ENCODE results near the gene ULK4.
"Not testable (repeated sequence)": the region's sequence is repeated elsewhere in the genome, so short reads cannot be mapped to it uniquely, and the experiment has no call there.

ULK4 gene

DNA sequence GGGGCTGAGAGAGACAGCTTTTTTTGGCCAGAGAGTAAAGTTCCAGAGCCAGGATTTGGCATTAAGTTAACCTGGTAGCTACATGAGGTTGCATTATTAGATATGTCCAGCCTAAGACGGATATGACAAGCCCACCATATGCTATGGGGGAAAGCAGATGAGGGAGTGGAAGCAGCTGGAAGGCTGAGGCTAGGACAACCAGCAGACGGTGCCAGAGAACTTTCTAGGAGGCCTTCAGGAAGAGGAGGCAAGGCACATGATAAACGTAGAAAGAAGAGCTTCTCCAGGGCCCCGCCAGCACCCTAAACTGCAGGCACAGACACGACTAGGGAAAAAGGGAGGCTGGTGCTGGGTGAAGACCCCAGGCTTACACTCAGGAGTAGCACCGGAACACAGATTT, 675.6 kb downstream of the ULK4 start:
- DNase-seq: no peak

DNA sequence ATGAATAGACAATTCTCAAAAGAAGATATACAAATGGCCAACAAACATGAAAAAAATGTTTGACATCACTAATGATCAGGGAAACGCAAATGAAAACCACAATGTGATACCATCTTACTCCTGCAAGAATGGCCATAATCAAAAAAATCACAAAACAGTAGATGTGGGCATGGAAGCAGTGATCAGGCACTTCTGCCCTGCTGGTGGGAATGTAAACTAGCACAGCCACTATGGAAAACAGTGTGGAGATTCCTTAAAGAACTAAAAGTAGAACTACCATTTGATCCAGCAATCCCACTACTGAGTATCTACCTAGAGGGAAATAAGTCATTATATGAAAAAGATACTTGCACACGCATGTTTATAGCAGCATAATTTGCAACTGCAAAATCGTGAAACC, 677.0 kb downstream of the ULK4 start:
- not testable (repeated sequence) for DNase-seq

DNA sequence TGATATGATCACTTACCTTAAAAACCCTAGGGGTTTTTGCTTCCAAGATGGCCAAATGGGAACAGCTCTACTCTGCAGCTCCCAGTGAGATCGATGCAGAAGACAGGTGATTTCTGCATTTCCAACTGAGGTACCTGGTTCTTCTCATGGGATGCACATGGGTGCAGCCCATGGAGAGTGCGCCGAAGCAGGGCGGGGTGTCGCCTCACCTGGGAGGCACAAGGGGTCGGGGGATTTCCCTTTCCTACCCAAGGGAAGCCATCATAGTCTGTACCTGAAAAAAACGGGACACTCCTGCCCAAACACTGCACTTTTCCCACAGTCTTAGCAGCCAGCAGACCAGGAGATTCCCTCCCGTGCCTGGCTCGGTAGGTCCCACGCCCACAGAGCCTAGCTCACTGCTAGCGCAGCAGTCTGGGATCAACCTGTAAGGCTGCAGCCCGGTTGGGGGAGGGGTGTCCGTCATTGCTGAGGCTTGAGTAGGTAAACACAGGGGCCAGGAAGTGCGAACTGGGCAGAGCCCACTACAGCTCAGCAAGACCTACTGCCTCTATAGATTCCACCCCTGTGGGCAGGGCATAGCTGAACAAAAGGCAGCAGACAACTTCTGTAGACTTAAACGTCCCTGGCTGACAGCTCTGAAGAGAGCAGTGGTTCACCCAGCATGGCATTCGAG, 684.0 kb downstream of the ULK4 start:
- DNase-seq: no peak

DNA sequence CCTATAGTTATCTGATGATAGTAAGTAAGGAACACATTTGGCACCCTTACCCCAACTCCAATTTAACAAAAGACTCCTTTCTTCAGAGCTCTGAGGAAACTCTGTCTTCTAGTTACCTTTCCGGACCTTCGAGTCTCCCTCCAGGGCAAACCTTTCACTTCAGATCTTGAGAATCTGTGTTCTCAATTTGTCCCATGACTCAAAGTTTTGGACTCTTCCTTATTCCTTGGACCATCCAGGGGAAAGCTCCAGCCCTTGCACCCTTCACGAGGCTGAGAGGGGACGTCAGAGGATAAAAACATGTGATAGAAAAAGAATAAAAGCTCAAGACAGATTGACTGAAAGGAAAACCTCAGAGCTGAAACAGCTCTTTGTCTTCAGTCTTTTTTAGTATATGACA, 685.7 kb downstream of the ULK4 start:
- no peak for DNase-seq

DNA sequence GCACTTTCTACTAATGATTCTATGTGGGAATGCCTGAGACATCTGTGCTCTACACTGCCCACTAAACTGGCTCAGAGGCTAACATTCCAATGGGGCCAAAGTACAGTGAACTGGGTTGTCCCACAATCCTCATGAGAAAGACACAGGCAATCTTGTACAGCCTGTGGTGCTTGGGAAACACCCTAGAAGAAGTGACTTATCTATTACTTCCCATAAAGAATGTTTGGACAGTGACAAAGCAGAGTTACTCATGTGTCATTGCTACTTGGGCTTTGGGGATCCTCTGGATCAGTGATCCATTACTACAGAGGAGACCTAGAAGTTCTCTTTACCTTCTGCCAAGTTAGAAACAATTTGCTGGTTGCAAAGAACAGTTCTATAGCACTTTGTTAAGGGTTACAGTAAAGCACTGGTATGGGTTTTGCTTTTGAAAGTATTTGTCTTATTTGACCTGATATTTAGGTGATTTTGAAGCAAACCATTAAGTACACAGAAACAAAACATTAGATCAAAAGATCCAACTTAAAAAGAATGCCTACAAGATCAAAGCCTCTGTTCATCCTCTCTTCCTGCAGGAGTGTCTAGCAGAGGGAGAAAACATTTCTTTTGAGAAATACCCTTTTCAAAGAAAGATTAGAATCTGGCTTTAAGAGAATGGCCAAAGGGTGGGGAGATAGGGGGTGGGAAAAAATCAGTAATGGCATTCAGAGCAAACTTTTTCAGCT, 686.8 kb downstream of the ULK4 start:
- DNase-seq: no peak

DNA sequence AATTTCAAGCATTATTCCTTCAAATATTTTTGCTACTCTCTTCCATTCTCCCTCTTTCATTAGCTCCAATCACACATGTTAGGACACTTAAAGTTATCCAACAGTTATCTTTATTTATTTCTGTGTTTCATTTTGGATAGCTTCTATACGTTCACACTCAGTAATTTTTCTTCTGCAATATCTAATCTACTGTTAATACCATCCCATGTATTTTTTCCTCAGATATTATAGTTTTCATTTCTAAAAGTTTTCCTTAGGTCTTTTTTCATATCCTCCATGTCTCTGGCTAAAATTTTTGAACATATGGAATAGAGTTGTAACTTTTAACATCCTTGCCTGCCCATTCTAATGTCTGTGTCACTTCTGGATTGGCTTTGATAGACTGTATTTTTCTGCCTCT, 689.2 kb downstream of the ULK4 start:
- no peak for DNase-seq

DNA sequence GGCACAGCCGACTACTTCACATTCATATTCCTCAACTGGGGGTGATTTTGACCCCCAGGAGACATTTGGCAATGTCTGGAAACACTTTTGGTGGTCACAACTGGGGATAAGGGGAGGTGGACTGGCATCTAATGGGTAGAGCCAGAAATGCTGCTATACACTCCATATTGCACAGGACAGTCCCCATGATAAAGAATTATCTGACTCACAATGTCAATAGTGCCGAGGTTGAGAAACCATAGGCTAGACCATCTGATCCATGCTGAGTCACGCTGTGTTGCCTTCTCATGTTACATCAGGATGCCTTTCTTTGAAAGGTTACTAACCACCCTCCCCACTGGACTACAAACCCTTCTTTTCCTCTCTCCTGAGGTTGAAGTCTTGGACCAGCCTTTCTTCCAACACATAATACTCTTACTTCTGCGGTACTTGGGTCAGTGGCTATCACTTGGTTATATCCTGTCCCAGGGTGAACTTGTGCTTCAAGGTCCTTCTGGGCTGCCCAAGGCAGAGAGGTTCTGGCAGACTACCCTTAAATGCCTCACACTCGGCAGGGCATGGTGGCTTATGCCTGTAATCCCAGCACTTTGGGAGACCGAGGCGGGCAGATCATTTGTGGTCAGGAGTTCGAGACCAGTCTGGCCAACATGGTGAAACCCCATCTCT, 693.8 kb downstream of the ULK4 start:
- DNase-seq: no peak

DNA sequence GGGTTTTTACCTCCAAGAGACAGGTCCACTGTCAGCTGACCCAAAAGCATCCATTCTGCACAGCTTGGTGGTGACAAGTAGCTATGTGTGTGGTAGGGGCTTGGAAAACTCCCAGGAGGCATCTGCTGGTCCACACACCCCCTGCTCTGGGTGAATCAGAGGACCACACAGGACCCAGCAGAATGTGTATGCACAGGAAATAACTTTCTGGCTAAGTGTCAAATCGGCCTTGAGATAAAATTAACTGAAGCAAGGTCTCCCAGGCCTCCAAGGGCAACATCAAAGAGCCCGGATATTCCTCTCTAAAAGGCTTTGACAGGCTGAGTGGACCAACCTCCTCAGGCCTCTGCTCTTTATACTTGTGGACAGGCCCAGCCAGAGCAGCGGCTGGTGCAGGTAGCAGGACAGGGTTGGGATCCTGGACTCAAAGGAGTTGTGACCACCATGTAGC, 696.1 kb downstream of the ULK4 start:
- DNase-seq: no peak

DNA sequence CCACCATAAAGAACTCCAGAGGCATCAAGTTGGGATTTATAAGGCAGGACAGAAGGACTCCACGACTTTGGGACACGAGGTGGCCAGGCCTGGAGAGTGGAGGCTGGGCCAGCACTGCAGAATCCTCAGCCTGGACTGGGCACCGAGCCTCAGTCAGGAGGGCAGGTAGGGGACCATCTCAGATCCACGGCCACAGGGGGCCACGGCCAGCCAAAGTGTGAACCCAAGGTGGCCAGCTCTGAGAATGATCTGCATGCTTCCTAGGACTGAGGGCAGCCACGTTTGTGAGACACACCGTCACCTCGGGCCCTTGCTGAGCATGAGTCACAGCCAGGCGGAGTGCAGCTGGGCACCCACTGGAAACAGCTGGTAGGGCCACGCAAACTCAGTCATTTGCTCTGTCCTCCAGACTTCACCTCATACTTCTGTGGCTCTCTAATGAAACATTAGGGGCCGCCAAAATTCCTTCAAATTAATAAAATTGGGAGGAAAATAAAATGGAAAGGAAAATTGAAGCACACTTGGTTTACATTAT, 696.8 kb downstream of the ULK4 start:
- no peak for DNase-seq

DNA sequence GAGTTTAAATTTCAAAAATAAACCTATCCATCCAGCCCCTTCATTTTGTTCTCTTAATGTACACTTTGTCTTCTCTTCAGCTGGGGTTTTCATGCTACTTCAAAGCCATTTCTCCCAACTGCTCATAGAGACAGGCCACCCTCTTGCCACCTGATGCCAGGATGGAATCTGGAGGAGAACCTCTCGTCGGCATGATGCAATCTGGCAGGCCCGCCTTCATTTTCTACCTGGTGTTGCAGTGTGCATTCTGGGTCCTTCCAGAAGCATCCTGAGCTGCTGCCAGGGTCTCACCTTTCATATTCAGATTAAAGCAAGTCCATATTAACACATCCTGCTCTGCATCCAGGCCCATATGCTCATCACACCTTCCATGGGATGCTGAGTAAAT, 701.8 kb downstream of the ULK4 start:
- no peak for DNase-seq

DNA sequence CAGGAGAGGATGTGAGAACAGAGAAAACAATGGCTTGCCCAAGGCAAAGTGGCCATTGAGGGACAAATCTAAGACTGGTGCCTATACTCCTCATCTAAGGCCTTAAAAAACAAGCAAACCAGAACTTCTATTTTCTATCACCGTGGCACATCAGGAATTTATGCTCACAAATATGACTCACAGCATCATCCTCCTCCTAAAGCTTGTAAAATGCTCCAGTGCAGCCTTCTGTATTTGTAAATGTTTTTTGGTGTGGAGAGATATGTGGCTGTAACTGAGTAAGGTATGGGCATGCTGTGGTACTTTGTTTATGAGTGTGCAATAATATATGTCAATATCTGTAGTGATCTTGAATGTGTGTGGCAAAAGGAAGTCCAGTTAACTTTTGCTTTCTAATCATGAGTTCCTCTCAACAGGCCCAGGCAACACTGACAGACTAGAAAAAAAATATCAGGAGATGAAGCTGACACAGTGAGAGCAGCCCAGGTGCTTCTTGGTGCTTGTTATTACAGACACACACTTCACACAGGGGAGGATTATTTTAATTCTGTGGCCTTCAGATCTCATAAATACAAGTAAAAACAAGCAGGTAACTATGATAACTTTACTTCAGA, 702.3 kb downstream of the ULK4 start:
- no peak for DNase-seq

DNA sequence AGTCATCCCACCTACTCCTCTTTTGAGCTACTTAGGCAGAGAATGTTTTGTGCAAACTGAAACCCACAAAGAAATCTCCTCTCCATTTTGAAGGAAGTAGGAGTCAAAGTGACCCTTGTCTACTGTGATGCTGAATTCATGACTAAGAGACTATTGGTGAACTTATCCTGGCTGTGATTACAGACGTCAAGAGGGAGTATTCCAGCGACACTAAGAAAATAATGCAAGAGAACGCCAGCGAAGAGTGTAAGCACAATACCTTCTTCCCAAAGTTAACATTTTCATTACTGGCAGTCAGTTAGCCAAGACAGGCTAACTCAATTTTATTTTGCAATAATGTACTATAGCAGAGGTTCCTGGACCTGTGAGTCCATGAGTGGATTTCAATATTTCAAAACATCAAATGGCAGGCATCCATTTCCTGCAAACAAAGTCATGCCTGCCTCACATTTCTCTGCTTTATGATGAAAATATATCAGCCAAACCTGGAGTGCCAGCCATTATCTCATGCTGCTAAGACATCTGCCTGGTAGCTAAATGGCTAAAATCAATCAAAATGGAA, 703.6 kb downstream of the ULK4 start:
- no peak for DNase-seq

DNA sequence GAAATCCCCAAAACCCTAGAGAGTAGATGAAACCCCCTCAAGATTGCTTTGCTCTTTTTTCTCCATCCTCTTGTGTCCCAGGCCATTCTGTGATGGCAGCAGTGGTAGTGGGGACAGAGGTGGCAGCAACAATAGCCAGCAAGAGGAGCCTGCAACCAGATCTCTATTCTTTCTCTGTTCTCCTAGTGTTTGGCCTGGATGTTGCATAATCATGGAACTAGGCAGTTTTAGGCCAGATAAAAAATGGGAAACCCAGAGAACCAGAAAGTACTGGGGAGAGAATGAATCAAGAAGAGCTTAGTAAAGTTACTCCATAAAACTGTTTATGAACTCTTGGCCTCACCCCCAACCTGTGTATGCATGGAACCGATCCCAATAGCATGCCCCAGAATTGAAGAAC, 710.3 kb downstream of the ULK4 start:
- no peak for DNase-seq

DNA sequence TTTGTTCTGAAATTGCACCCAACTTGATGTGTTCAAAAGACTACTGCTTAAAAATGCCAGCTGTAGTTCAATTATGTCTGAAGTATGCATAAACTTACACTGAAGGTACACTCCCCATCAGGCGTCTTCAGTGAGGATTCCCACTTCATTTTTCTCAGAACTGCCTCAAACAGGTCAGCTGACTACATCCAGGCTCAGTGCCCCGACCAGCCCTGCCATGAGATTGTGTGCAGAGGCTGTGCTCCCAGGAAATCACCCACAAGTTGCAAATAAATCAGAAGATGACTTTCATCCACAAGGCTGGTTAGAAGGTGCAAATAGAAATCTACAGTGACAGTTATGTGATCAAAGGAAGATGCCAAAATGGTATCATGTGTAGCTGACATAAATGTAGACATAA, 711.1 kb downstream of the ULK4 start:
- no peak for DNase-seq

DNA sequence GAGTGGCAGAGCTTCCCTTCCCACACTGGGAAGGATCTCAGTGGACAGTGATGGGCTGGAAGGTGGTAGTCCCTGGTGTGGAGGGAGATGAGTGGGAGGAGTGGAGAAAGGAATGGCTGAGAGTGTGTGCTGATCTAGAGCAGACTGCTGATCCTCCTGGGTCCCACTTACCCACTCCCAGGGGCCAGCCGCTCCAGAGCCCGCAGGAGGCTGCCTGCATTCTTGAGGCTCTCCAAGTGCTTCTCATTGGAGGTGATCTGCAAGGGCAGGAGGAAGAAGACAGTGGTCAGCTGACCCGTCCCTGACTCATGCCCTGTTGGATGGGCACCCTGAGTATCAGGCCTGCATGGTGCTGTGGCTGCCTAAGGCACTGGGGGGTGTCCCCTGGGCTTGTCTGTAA, 712.6 kb downstream of the ULK4 start:
- no peak for DNase-seq

DNA sequence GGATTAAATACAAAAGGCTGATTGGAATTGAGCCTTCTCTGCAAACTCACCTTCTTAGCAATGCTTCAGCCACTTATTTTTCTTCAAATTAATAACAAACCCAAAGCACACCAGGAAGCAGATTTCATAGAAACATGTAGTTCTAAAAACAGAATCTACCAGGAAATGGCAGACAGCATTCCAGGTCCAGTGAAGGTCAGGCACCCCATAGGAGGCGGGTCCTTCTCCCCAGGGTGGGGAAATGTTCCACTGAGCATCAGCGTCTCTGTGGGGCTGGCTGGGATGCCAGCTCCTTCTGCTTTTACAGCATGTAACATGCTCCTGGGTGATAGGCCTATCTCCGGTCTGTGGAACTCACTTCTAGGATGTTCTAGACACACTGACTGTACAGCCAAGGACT, 713.4 kb downstream of the ULK4 start:
- DNase-seq: no peak

DNA sequence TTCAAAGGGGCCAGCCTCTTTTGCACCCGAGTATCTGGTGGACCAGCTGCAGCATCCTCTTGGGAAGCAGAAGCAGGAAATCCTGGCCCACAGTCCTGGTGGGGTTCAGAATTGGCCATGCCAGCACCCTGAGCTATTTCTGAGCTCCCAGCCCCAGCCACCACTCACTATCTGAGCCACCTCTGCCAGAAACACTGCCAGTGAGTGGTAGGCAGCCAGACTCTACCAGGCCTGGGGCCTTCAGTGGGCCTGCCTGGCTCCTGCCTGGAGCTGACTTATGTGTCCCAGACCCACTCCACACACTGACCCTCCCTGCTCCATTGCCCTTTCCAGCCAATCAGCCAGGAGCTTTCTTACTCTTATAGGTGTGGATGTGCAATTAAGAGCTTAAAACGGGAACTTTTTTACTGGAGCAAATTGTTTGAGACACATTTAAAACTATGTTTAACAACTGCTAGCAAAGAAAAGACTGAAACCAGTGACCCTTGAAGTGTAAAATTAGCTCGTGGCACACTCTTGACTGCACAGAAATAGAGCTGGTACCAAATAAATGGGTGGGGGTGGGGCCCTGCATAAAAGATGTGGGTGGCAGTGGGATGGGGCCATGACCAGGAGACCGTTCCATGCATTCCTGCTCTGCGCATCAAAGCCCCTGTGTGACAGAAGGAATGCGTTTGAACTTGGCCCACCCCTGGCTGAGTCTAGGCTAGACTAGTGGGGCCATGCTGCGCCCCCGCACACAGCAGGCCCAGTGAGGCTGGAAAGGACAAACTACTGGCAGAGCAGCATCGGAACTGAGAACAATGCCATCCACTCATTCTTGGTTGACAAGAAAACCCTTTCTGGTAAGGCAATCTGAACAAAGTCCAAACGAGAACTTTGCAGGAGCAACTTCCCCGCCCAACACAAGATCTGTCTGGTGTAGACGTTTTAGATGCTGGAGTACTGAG, 714.6 kb downstream of the ULK4 start:
- DNase-seq: no peak

DNA sequence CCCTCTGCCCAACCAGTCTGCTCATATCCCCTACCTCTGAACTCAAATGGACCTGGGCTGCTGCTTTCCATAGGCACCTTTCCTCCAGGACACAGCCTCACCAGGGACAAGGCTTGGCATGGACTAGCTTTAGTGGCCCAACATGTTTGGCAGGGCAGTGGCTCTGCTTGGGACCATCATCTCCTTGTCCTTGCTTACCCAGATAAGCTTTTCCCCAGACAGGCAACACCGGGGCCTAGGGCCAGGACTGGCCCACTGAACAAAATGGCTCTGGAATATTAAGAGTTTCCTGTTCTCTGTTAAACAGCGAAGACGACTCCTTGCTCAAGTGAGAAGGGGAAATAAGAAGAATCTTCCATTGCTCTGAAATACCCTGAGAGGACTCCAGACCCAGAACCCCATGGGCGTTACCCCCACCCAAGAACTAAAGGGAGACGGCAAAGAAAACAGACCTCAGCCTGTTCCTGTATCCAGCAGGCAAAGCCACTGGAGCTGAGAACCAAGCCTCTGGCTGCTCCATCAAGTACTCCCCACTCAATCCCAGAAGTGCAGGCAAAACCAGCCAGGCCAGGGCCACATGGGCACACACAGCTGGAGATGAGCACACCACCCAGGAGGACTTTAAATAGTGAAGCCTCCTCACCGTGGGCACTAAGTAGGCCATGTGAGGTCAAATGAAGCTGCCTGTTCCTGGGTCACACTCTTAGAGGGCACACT, 717.1 kb downstream of the ULK4 start:
- DNase-seq: no peak

DNA sequence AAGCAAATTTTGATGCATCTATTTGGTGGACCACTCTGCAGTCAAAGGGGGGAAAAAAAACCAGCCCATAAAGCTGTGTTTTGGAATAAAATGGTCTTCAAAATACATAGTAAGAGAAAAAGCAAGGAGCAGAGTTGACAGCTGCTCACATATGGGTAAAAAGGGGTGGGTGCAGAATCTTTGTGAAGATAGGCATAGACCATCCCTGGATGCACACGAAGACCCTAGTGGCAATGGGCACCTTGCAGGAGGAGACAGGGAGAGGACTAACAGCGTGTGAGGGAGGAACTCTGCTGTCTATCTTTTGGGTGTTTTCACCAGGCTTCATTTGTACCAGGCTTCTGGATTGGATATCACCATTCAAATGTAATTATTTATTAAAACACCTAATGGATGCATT, 718.7 kb downstream of the ULK4 start:
- no peak for DNase-seq

DNA sequence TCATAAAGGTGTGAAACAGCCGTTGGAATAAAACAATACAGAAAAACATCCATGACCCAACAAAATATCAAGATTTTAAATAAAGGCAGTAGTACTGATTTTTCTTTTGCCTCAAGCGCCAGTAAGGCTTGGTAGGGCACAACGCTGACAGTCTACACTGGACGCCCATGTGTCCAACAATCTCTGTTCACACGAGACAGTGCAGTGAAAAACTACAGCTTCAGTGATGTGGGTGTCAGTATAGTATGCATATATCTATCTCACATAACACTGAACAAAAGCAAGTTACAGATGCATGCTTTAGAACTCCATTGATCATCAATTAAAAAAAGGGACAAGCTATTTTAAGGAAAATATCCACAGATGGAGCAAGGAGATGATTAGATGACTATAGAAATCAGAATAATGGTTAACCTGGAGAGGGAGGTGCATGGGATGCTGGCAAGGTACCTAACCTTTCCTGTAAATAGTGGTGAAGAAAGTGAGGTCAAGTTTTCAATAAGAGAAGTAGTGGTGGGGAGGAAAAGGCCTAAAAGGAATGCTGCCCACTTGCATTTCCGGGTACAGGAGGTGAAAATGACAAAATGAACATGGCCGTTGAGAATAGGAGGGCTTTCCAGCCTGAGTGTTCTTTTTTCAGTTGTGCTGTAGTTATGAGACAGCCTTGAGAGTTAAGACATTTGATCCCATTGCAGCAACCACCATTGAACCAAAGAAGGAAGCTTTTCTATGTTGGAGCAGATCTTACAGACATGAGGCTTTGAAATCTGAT, 719.9 kb downstream of the ULK4 start:
- DNase-seq: no peak

DNA sequence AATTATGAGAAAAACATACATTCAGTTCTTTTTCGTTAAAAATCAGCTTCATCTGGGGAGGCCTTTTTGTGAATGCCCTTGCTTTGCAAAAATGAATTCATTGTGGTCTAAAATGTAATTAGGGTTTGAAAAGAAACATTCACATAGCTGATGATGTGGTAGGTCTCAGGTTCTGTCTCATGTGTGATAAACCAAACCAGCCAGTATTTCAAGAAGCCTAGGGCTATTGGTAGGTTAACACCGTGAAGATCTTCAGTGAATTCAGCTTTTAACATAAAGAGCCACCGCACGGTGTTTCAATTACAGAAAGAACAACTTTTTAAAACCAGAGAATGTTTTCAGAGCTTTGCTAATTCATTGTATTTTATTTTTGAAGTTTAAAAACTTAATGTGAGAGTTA, 720.7 kb downstream of the ULK4 start:
- no peak for DNase-seq
